GM06990 (cell line): ENCODE results near the gene PPP6R1.

Source experiments
- DNase-seq: peaks from one replicate; pipeline ENCODE4 v3.0.0-alpha.2; 2011; ENCODE audit not compliant: insufficient read length; ENCODE audit errors: extremely low read depth
- H3K27me3 ChIP-seq: replicated peaks from 2 replicates; pipeline ENCODE4 v1.6.0; 2011; ENCODE audit warnings: low read length; ENCODE audit not compliant: control insufficient read depth, insufficient read depth
- H3K36me3 ChIP-seq: 2 replicates; pipeline ENCODE4 v1.5.1; 2011; ENCODE audit warnings: low read length; ENCODE audit not compliant: control insufficient read depth, insufficient read depth
- H3K4me3 ChIP-seq: replicated peaks from 2 replicates; pipeline ENCODE4 v1.5.1; 2011; ENCODE audit warnings: low read depth, mild to moderate bottlenecking, control low read depth, low read length
- CTCF ChIP-seq: IDR thresholded peaks from 2 replicates; pipeline ENCODE4 v1.5.1; 2011; ENCODE audit warnings: low read length, control low read depth, mild to moderate bottlenecking, inconsistent platforms; ENCODE audit not compliant: insufficient read depth, poor library complexity, severe bottlenecking

PPP6R1 gene

GRCh38 chr19:55229789-55230182 lies 29.0 kb downstream of the PPP6R1 start:
- H3K27me3 ChIP-seq: no peaks in the 10 kb centered on the region
- no peak for DNase-seq
- TF ChIP-seq CTCF: no peak
- no peak overlapping the region for H3K4me3 ChIP-seq
- peaks cover 54% of the 10 kb centered on the region for H3K36me3 ChIP-seq

DNA sequence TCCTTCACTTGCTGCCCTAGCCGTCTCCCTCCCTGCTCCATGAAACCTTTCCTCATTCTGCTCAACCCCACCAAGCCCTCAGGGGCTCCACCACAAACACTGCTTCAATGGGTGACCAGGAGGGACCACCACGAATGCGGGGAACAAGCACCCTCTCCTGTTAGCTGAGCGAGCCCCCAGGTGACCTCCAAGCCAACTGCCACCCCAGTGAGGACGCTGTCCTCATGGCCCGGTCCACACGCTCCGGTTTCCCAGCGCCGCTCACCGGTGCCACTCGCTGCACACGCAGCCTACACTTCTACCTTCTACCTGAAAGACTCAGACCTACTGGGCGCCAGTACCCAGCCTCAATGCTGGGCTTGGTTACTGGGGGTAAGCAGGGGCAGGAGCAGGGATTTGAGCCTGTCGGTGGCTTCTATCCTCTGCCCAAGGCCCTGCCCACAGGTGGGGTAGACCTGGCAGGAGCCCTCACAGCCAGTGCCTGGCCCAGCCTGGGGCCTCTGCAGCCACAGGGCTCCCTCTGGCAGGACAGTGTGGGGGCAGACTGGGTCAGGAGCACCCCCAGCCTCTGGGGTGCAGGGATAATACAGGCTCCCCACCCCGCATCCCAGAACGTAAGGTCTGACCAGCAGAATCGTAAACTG lies 29.6 kb downstream of the PPP6R1 start:
- no peak for DNase-seq
- Histone ChIP-seq H3K27me3 (no peaks in the 10 kb centered on the region), H3K36me3 (peaks cover 50% of the 10 kb centered on the region), H3K4me3 (no peak overlapping the region)
- TF ChIP-seq CTCF: no peak

- no peak for TF ChIP-seq CTCF
- Histone ChIP-seq H3K36me3 (peaks cover 54% of the 10 kb centered on the region), H3K27me3 (no peaks in the 10 kb centered on the region), H3K4me3 (no peak within 1 kb of the TSS)
- DNase-seq: no peak
Observed at GRCh38 chr19:55228403-55229031, 30.3 kb downstream of the PPP6R1 start, which contains the start of gene TMEM86B. TSS of gene TMEM86B (minus strand) at chr19:55228763. CDS start at chr19:55228741, 22 bp downstream.

DNA sequence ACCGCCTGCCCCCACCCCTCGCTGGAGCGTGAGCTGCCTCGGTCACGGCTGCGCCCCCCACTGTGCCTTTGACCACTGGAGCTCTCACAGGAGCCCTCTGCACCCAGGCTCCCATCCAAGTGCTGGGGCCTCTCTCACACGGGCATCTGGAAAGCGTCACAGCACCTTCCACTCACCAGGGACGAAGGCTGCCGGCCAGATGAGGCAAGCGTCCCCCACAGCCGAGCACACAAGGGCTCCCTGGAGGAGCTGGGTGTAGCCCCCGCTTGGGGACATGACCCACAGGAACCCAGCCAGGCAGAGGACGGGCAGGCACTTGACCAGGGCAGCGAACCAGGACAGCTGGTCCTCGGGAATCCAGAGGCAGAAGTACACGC lies 30.8 kb downstream of the PPP6R1 start:
- DNase-seq: no peak
- H3K4me3 ChIP-seq: no peak overlapping the region
- no peaks in the 10 kb centered on the region for H3K27me3 ChIP-seq
- peaks cover 54% of the 10 kb centered on the region for H3K36me3 ChIP-seq
- TF ChIP-seq CTCF: no peak

GRCh38 chr19:55227241-55228014 lies 31.4 kb downstream of the PPP6R1 start:
- H3K36me3 ChIP-seq: peaks cover 51% of the 10 kb centered on the region

More at GRCh38 chr19:55227241-55228014, 31.4 kb downstream of the PPP6R1 start:
- no peak for TF ChIP-seq CTCF
- H3K27me3 ChIP-seq: no peaks in the 10 kb centered on the region
- DNase-seq: no peak
- H3K4me3 ChIP-seq: no peak overlapping the region
